ENCODE results near the gene TSPAN11. TPM values are rescaled to one million over a fixed set of nuclear protein-coding genes. Genes with fewer than 3 reads are reported as not detected.
"Not testable (repeated sequence)": the region's sequence is repeated elsewhere in the genome, so short reads cannot be mapped to it uniquely, and the experiment has no call there.

The TSPAN11 gene
- total and polyA plus RNA-seq, 2 experiments from 2014 or later, result 0.51 to 1.9 TPM

DNA sequence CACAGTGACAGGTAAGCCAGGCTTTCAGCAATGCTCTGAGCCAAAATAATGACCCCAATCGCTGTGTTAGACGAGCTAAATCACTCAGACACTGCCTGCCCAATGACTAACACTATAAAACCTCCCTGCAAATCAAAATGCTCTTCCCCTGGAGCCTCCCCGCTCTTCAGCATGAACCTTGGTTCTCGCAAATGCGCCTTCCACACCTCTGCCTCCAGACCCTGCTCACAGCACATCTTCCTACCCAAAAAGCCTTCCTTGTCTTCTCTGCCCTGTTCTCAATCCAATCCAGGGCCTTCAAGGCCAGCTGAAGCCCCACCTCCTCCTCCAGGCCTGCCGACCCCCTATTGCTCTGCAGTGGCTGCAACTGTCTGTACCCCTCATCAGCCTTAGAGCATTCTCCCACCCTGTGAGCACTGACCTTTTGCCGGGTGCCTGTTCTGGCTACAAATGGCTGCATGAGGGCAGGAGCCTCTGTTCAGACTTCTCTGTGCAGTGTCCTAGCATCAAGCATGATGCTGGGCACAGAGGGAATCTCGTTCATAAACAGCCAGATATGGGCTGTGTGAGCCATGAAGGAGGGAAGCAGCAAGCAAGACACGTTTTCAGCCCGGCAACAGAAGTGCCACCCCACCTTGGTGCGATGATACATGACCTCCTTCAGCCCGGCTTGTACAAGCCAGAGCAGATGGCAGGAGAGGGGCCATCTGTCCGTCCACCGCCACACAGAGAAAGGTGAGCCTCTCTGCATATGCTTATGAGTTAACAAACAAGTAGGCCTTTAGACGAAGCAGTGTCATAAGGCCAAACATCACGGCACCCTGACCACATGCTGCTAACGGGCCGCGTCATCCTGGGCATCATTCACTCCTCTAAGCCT lies 82.7 kb downstream of the TSPAN11 start:
- Histone ChIP-seq H3K27me3 (replicated peaks; ENCODE audit: insufficient read depth) (peaks cover 6% of the 10 kb centered on the region; the same call in 1 of the 2 replicates), H3K4me3 (no peak overlapping the region), H3K9ac (no peak overlapping the region), H3K36me3 (ENCODE audit: low read depth) (no peaks in the 10 kb centered on the region), H2AFZ (no peak overlapping the region), H3K4me1 (ENCODE audit: insufficient read depth) (peaks cover 10% of the 10 kb centered on the region), H3F3A (ENCODE audit: insufficient read depth) (no peaks in the 10 kb centered on the region), H3K4me2 (ENCODE audit: unreplicated experiment) (no peak overlapping the region), H3K79me2 (ENCODE audit: insufficient read depth) (no peaks in the 10 kb centered on the region), H3K9me2 (ENCODE audit: insufficient read depth) (no peaks in the 10 kb centered on the region), H4K20me1 (ENCODE audit: insufficient read depth) (no peaks in the 10 kb centered on the region), H3K9me3 (ENCODE audit: low read depth) (no peaks in the 10 kb centered on the region), H3K27ac (no peak overlapping the region)
- no peak for TF ChIP-seq EZH2 (IDR thresholded peaks at IDR 0.05; ENCODE audit: insufficient read depth, poor library complexity, severe bottlenecking)
- TF ChIP-seq EZH2phosphoT487 (IDR thresholded peaks at IDR 0.05; ENCODE audit: insufficient read depth, low read depth), result no peak
- no peak for DNase-seq
- in situ Hi-C loops (cut with MboI), result no loop called here
- 79 to 83% methylated on average over 19 of the region's 19 CpGs for WGBS, 2 experiments (ENCODE audit: low coverage in 1 of 2, low lambda C conversion rate in 2 of 2, missing lambda C conversion rate in 2 of 2)

DNA sequence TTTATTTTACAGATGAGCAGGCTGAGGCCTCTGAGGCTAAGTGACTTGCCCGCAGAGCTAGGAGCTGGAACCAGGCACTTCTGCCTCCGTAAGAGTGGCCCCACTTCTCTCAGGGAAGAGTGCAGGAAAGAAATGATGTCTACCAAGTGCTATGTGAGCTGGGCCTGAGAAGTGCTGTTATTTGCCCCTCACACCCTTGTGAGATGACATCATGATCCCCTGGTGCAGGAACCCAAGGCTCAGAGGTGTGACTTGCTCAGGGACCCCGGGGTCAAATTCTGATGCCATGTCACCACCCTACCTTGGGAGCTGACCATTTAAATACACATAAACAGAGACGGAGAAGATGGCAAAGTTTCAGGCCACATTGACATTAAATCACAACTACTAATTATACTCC lies 83.4 kb downstream of the TSPAN11 start:
- H3K9me3 ChIP-seq (ENCODE audit: low read depth), result no peaks in the 10 kb centered on the region
- H3K27me3 ChIP-seq (replicated peaks; ENCODE audit: insufficient read depth), result peaks cover 6% of the 10 kb centered on the region; the same call in 1 of the 2 replicates
- H4K20me1 ChIP-seq (ENCODE audit: insufficient read depth), result no peaks in the 10 kb centered on the region
- H3K36me3 ChIP-seq (ENCODE audit: low read depth), result no peaks in the 10 kb centered on the region
- DNase-seq, result no peak
- H3K4me3 ChIP-seq, result no peak overlapping the region
- 40 to 48% methylated on average over 4 of the region's 4 CpGs for WGBS, 2 experiments (ENCODE audit: low coverage in 1 of 2, low lambda C conversion rate in 2 of 2, missing lambda C conversion rate in 2 of 2)
- H3K4me2 ChIP-seq (ENCODE audit: unreplicated experiment), result no peak overlapping the region
- no peak overlapping the region for H3K27ac ChIP-seq
- H3K9me2 ChIP-seq (ENCODE audit: insufficient read depth), result no peaks in the 10 kb centered on the region
- no peak overlapping the region for H3K9ac ChIP-seq
- in situ Hi-C loops (cut with MboI), result no loop called here
- H2AFZ ChIP-seq, result no peak overlapping the region
- no peaks in the 10 kb centered on the region for H3K79me2 ChIP-seq (ENCODE audit: insufficient read depth)
- peaks cover 10% of the 10 kb centered on the region for H3K4me1 ChIP-seq (ENCODE audit: insufficient read depth)
- TF ChIP-seq EZH2 (IDR thresholded peaks at IDR 0.05; ENCODE audit: insufficient read depth, poor library complexity, severe bottlenecking) (no peak), EZH2phosphoT487 (IDR thresholded peaks at IDR 0.05; ENCODE audit: insufficient read depth, low read depth) (no peak)
- H3F3A ChIP-seq (ENCODE audit: insufficient read depth), result no peaks in the 10 kb centered on the region

DNA sequence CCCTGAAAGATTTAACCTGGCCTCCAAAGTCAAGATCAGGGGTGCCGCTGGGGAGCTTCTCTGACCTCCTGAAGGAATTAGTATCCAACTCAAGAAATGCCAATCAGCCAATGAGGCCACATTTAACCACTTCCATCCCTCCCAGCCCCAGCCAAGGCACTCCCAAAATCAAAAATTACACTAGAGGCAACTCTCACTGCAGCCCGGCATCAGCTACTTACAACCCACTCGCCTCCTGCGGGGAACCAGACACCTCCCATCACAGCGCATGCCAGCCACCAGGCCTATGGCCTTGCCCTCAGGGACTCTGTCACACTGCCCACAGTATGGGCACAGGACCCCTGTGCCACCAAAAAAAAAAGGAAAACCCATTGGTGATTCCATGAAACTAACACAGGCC lies 84.8 kb downstream of the TSPAN11 start:
- Histone ChIP-seq H3K9me3 (ENCODE audit: low read depth) (no peaks in the 10 kb centered on the region), H2AFZ (no peak overlapping the region), H3K9ac (no peak overlapping the region), H3K4me1 (ENCODE audit: insufficient read depth) (peaks cover under 1% of the 10 kb centered on the region; the same call in 1 of the 2 replicates), H3K36me3 (ENCODE audit: low read depth) (no peaks in the 10 kb centered on the region), H3K9me2 (ENCODE audit: insufficient read depth) (no peaks in the 10 kb centered on the region), H3K27me3 (replicated peaks; ENCODE audit: insufficient read depth) (peaks cover 6% of the 10 kb centered on the region; the same call in 1 of the 2 replicates), H3K4me3 (no peak overlapping the region), H3K79me2 (ENCODE audit: insufficient read depth) (no peaks in the 10 kb centered on the region), H3K4me2 (ENCODE audit: unreplicated experiment) (no peak overlapping the region), H3F3A (ENCODE audit: insufficient read depth) (no peaks in the 10 kb centered on the region), H3K27ac (no peak overlapping the region), H4K20me1 (ENCODE audit: insufficient read depth) (no peaks in the 10 kb centered on the region)
- no peak for TF ChIP-seq EZH2phosphoT487 (IDR thresholded peaks at IDR 0.05; ENCODE audit: insufficient read depth, low read depth)
- no peak for TF ChIP-seq EZH2 (IDR thresholded peaks at IDR 0.05; ENCODE audit: insufficient read depth, poor library complexity, severe bottlenecking)
- in situ Hi-C loops (cut with MboI), result no loop called here
- 55 to 59% methylated on average over 5 of the region's 5 CpGs for WGBS, 2 experiments (ENCODE audit: low coverage in 1 of 2, low lambda C conversion rate in 2 of 2, missing lambda C conversion rate in 2 of 2)
- DNase-seq, result no peak

DNA sequence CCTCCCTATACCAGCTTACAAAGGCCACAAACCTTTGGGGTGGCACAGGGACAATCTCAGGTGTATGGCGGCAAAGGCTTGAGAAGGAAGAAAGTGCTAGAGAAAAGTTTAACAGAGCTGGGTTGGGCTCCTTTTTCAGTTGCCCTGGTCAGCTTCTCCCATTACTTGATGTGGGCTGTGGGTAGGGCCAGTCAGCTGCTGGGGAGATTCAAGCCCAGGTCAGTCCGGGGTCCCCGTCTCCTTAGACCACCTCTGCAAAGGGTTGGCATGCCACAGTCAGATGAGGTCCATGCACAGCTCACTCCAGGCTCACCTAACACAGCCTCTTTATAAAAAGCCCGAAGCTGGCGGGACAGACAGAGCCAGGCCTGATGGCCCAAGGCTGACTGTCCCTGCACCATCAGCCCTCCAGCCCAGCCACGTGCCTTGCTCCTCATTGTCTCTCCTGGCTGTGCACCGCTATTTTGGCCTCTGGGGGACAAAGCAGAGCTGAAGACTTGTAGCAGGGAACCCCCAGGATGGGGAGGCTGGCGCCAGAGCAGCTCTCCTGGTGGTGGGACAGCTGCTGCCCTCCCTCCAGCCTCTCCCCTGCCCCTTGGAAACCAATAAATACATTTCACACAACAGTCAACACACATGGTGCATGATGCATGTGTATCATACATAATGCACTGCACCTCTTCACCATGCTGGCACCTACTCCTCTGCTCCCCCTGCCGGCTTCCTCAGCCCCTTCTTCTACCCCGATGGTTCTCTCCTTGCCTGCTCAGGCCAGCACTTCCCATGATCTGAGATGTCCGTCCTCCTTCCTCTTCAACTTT lies 85.4 kb downstream of the TSPAN11 start:
- in situ Hi-C loops (cut with MboI), result no loop called here
- H3K9me3 ChIP-seq (ENCODE audit: low read depth), result no peaks in the 10 kb centered on the region
- 78 to 79% methylated on average over 11 of the region's 11 CpGs for WGBS, 2 experiments (ENCODE audit: low coverage in 1 of 2, low lambda C conversion rate in 2 of 2, missing lambda C conversion rate in 2 of 2)

DNA sequence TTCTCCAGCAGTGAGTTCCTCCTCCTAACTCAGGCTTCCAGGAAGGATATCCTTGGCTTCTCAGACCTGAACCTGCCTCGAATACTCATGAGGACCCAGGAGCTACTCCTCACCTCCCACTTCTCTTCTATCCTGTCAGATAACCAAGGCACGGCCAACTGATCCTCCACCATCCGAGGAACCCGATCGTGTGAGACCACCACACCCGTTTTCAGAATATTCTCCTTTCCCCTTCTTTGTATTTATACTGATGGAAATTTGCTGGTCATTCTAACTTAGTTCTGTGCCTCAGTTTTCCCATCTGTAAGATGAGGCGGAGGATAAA lies 86.0 kb downstream of the TSPAN11 start:
- in situ Hi-C loops (cut with MboI); H3K9me2 ChIP-seq (ENCODE audit: insufficient read depth); H3K27me3 ChIP-seq (replicated peaks; ENCODE audit: insufficient read depth); H3K4me2 ChIP-seq (ENCODE audit: unreplicated experiment); H2AFZ ChIP-seq; H3K36me3 ChIP-seq (ENCODE audit: low read depth); H3K79me2 ChIP-seq (ENCODE audit: insufficient read depth); H3K9me3 ChIP-seq (ENCODE audit: low read depth); H3K4me3 ChIP-seq; H4K20me1 ChIP-seq (ENCODE audit: insufficient read depth); H3K27ac ChIP-seq; H3K9ac ChIP-seq; H3K4me1 ChIP-seq (ENCODE audit: insufficient read depth); H3F3A ChIP-seq (ENCODE audit: insufficient read depth); DNase-seq: not testable (repeated sequence)
- WGBS, 2 experiments (ENCODE audit: low coverage in 1 of 2, low lambda C conversion rate in 2 of 2, missing lambda C conversion rate in 2 of 2), result 62 to 68% methylated on average over 7 of the region's 7 CpGs

More for the DNA sequence above, 85.4 kb downstream of the TSPAN11 start:
- Histone ChIP-seq H4K20me1 (ENCODE audit: insufficient read depth) (no peaks in the 10 kb centered on the region), H3K79me2 (ENCODE audit: insufficient read depth) (no peaks in the 10 kb centered on the region), H3K27ac (no peak overlapping the region), H3K9ac (no peak overlapping the region), H3K4me3 (no peak overlapping the region), H3K4me1 (ENCODE audit: insufficient read depth) (no peaks in the 10 kb centered on the region), H3F3A (ENCODE audit: insufficient read depth) (no peaks in the 10 kb centered on the region), H3K9me2 (ENCODE audit: insufficient read depth) (no peaks in the 10 kb centered on the region), H3K4me2 (ENCODE audit: unreplicated experiment) (no peak overlapping the region), H3K36me3 (ENCODE audit: low read depth) (no peaks in the 10 kb centered on the region), H2AFZ (no peak overlapping the region), H3K27me3 (replicated peaks; ENCODE audit: insufficient read depth) (peaks cover 6% of the 10 kb centered on the region; the same call in 1 of the 2 replicates)
- no peak for DNase-seq
- TF ChIP-seq EZH2 (IDR thresholded peaks at IDR 0.05; ENCODE audit: insufficient read depth, poor library complexity, severe bottlenecking) (no peak), EZH2phosphoT487 (IDR thresholded peaks at IDR 0.05; ENCODE audit: insufficient read depth, low read depth) (no peak)
